NCI-H345 treated with DMSO at 0.1 percent for 48 hours (cell line): ENCODE results near the gene NEK9.

Source experiments
- DNase-seq: peaks from one replicate; lab custom pipeline; 2025; ENCODE audit not compliant: unreplicated experiment; lab: John Stamatoyannopoulos, UW

The NEK9 gene

GRCh38 chr14:75040959-75041358 lies 85.9 kb downstream of the NEK9 start:
- no peak for DNase-seq

- DNase-seq, result no peak
Observed at GRCh38 chr14:75040507-75040906, 86.3 kb downstream of the NEK9 start.

GRCh38 chr14:75032939-75033338 lies 93.9 kb downstream of the NEK9 start:
- DNase-seq, result no peak

GRCh38 chr14:75030147-75030546 lies 96.7 kb downstream of the NEK9 start:
- no peak for DNase-seq
